ENCODE results near the gene NMRK2.

NMRK2 gene

GRCh38 chr19:3982701-3983541 is 50.1 kb downstream of the NMRK2 start:
- no peak for DNase-seq

- no peak for DNase-seq
Measured at GRCh38 chr19:3983542-3983914, 50.7 kb downstream of the NMRK2 start.

- DNase-seq: peak; percentile 17
Measured at GRCh38 chr19:3983936-3984583, 51.2 kb downstream of the NMRK2 start.

- no peak for DNase-seq
Measured at GRCh38 chr19:3984584-3984907, 51.7 kb downstream of the NMRK2 start.

GRCh38 chr19:3984908-3985642 is 52.2 kb downstream of the NMRK2 start, which contains the start of gene EEF2:
EEF2 (minus strand) TSS chr19:3985463; CDS start chr19:3985380, 83 bp downstream.
- DNase-seq: peak; percentile 39

- no peak for DNase-seq
Measured at GRCh38 chr19:3985643-3986259, 52.9 kb downstream of the NMRK2 start.

- DNase-seq: peak; percentile 73
Measured at GRCh38 chr19:3986260-3987041, 53.6 kb downstream of the NMRK2 start.

GRCh38 chr19:3987619-3988371 is 54.9 kb downstream of the NMRK2 start:
- DNase-seq: peak; percentile 44

- no peak for DNase-seq
Measured at GRCh38 chr19:3990815-3991117, 57.9 kb downstream of the NMRK2 start.

All from GF-D8 (cell line).